Measurements from ENCODE around the gene AP3B1.
"Not testable (repeated sequence)": the region's sequence is repeated elsewhere in the genome, so short reads cannot be mapped to it uniquely, and the experiment has no call there.

DNA sequence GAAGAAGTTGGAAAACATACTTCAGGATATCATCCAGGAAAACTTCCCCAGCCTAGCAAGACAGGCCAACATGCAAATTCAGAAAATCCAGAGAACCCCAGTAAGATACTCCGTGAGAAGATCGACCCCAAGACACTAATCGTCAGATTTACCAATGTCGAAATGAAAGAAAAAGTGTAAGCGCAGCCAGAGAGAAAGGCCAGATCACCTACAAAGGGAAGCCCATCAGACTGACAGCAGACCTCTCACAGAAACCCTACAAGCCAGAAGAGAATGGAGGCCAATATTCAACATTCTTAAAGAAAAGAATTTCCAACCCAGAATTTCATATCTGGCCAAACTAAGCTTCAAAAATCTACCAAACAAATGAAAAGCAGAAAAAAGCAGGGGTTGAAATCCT is 227.8 kb downstream of the AP3B1 start:
- TF ChIP-seq, protein P1, sequence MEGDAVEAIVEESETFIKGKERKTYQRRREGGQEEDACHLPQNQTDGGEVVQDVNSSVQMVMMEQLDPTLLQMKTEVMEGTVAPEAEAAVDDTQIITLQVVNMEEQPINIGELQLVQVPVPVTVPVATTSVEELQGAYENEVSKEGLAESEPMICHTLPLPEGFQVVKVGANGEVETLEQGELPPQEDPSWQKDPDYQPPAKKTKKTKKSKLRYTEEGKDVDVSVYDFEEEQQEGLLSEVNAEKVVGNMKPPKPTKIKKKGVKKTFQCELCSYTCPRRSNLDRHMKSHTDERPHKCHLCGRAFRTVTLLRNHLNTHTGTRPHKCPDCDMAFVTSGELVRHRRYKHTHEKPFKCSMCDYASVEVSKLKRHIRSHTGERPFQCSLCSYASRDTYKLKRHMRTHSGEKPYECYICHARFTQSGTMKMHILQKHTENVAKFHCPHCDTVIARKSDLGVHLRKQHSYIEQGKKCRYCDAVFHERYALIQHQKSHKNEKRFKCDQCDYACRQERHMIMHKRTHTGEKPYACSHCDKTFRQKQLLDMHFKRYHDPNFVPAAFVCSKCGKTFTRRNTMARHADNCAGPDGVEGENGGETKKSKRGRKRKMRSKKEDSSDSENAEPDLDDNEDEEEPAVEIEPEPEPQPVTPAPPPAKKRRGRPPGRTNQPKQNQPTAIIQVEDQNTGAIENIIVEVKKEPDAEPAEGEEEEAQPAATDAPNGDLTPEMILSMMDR (IDR thresholded peaks at IDR 0.05; ENCODE audit: insufficient read depth, low read length), result not testable (repeated sequence)
- not testable (repeated sequence) for TF ChIP-seq POLR2AphosphoS5 (IDR thresholded peaks at IDR 0.05; ENCODE audit: low read depth); GABPA (IDR thresholded peaks at IDR 0.05; ENCODE audit: low read depth); SPI1 (IDR thresholded peaks at IDR 0.05; ENCODE audit: borderline replicate concordance, low read depth)
- TF ChIP-seq, protein P2, sequence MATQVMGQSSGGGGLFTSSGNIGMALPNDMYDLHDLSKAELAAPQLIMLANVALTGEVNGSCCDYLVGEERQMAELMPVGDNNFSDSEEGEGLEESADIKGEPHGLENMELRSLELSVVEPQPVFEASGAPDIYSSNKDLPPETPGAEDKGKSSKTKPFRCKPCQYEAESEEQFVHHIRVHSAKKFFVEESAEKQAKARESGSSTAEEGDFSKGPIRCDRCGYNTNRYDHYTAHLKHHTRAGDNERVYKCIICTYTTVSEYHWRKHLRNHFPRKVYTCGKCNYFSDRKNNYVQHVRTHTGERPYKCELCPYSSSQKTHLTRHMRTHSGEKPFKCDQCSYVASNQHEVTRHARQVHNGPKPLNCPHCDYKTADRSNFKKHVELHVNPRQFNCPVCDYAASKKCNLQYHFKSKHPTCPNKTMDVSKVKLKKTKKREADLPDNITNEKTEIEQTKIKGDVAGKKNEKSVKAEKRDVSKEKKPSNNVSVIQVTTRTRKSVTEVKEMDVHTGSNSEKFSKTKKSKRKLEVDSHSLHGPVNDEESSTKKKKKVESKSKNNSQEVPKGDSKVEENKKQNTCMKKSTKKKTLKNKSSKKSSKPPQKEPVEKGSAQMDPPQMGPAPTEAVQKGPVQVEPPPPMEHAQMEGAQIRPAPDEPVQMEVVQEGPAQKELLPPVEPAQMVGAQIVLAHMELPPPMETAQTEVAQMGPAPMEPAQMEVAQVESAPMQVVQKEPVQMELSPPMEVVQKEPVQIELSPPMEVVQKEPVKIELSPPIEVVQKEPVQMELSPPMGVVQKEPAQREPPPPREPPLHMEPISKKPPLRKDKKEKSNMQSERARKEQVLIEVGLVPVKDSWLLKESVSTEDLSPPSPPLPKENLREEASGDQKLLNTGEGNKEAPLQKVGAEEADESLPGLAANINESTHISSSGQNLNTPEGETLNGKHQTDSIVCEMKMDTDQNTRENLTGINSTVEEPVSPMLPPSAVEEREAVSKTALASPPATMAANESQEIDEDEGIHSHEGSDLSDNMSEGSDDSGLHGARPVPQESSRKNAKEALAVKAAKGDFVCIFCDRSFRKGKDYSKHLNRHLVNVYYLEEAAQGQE (IDR thresholded peaks at IDR 0.05; ENCODE audit: insufficient replicate concordance, low read depth), result not testable (repeated sequence)
